GM23248 (cell line): ENCODE measurements around the gene TAF10.

Source experiments
- EZH2 ChIP-seq: fragments of 200-600 bp; sonication (generic); IDR thresholded peaks from 2 replicates; pipeline ENCODE4 v1.6.1; 2018; ENCODE audit warnings: antibody characterized with exemption, mild to moderate bottlenecking; ENCODE audit not compliant: insufficient read depth, poor library complexity, severe bottlenecking
- EZH2phosphoT487 ChIP-seq: fragments of 200-600 bp; sonication (generic); IDR thresholded peaks from 2 replicates; pipeline ENCODE4 v1.6.1; 2018; ENCODE audit warnings: antibody characterized with exemption, moderate library complexity, mild to moderate bottlenecking, low read depth; ENCODE audit not compliant: insufficient read depth

- TF ChIP-seq EZH2phosphoT487 (no peak), EZH2 (no peak)
Measured at GRCh38 chr11:6637871-6638270, 25.9 kb upstream of the TAF10 start.
